GM19193 (cell line): ENCODE data around the gene SNRPB2.
A peak's percentile ranks its signal among the peaks of the same experiment; 100 is the strongest.

Source experiments
- POLR2A ChIP-seq: IDR thresholded peaks from 4 replicates; pipeline ENCODE4 v1.6.1; 2011; ENCODE audit not compliant: insufficient read depth, insufficient read length; ENCODE audit errors: extremely low read depth

Gene SNRPB2

DNA sequence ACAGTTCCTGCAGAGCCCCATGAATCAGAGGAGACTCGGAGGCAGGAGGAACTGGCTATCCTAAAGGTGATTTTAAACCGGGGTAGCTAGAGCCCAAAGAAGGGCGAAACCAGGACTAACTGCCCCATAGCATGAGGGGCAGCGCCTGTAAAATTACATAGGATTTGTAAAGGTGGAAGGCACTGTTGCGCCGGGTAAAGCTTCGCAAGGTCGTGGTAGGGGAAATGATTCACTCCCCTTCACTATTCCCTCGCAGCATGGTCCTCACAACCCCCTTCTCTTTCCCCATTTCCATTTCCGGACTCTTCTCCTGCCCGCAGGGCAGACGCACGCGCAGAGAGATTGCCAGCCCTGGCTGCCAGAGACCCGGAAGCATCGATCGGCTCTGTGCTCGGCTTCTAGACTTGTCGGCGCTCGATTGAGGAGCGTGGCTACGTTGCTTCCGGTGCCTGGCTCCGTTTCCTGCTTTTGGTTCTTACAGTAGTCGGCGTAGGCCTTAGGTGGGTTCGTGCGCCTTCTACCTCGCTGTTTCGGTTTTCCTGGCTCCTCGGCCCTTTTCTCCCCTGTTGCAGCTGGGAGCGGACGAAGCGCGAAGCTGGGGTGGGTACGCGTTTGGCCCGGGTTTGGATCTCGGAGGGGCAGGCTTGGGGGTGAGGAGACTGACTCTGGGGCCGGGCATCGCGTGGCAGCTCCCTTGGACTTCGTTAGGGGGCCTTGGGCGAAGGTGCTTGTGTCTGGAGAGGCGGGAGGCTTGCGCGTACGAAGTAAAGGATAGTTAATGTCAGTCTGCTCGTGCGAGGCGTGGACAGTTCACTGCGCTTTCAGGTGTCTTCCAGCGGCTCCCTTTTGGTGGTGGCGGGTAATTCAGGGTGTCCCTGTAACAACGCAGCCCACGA is at the start of gene SNRPB2:
SNRPB2 (plus strand) TSS at position 462 of the 896 bp plus-strand sequence. CDS start 1,677 bp downstream, outside the sequence.
- TF ChIP-seq POLR2A: peak; percentile 94

DNA sequence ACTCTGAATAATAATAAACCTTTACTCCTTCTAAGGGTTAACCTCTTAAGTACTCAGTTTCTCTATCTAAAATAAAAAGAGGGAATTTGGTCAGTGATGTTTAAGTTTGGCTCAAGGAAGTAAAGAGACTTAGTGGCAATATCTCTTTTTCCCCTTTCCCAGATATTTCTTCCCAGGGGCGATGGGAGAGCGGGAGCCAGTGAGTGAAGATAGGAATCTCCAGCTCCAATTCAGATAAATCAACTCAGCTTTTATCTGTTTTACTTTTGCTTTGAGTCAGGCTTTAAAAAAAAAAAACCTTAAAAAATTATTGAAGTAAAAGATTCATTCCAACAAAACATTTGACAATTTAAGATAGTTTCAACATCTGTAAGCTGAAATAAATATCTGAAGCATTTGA is 45.4 kb upstream of the SNRPB2 start:
- no peak for TF ChIP-seq POLR2A

DNA sequence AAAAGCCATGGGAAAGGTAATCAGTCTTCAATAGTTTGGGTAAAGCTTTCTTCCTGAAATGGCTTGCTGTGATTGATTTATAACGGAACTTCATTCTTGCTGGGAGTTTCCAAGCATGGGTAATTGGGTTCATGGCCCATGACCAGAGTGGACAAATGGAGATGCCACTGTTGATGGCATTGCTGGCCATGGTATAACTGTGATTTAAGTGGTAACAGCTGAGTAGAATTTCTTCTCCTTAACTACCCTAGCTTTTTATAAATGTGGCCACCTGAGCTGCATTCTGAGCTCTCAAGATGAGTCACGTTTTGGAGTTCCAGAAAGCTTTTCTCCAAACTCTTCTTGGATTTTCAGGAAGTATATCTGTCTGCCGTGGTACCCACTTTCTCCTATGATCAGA is 39.9 kb upstream of the SNRPB2 start:
- TF ChIP-seq POLR2A: no peak

DNA sequence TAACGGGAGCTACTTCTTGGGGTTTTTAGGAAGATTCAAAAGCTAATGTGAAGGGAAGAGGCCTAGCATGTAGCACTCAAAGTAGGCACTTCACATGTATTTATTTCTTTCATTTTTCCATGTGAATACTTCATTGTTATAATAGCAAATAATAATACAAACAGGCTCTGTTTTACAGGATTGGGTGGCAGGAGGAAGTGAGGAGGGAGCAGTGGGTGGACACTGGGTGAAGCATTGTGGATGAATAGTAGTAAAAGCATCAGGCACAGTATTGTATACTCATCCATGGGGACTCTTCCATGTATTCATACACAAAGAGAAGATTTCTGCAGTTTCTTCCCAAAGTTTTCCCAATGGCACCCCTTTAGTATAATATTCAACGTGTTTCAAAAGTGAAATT is 38.4 kb upstream of the SNRPB2 start:
- TF ChIP-seq POLR2A: no peak

DNA sequence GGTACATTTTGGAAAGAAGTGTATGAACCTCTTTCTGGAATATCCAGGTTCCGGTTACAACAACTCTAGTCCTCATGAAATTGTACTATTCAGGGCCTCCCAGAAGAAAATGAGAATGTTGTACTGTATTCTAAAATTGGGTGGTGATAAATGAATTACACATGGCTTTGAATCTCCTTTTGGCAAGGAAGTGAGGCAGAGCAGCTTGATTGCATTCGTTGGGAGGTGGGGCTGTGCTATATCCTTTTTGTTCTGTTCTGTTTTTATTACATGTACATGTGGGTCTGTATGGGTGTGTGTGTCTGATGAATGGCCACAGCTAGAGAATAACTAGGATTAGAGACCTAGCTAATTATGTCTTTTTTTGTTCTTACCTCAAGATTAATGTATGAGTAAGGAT is 37.8 kb upstream of the SNRPB2 start:
- TF ChIP-seq POLR2A: no peak

DNA sequence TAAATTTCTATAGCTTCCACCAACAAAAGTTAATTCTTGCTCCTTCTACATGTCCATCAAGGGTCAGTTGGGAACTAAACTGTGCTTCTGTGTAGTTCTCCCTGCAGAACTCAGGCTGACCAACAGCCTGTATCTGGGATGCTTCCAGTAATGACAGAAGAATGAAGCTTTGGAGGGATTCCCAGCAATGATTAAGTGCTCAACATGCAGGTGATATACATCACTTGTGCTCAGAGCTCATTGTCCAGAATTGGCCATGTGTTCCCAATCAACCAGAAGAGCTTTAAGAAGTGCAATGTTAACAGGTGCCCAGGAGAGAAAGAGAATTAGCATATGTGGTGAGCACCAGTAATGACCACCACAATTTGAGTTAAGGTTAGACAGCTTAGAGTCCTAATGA is 37.4 kb upstream of the SNRPB2 start:
- no peak for TF ChIP-seq POLR2A

DNA sequence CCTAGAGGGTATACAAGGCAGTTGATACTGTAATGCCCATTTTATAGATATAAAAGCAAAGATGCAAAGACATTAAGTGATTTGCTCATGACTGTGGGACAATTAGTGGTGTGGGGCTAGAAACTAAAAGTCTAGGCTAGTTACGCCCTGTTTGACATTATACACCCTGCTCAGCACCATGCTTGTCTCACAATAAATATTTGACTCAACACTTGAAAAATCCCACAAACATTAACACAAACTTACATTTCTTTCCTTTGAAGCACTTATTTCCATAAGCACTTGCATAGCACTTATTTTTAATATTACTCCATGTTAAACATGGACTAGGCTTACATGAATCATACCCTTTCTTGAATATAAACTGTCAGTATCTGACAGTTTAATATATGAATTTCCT is 36.5 kb upstream of the SNRPB2 start:
- TF ChIP-seq POLR2A: no peak

DNA sequence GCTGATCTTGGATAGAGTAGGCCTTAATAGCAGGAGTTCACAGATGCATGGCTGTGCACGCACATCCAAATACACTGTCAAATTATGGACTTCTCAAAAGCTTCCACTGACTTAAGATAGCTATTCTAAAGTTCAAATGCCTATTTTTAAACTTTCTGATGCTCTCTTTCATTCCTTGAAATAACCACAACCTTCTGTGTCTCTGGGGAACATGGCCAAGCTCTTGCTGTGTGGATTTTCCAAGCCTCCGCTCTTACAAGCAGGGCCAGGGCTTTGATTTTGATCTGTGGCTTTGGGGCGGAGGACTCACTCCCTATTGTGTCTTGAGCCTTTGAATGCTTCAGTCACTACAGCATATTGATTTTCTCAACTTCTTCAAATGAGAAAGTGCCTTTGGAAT is 35.7 kb upstream of the SNRPB2 start:
- no peak for TF ChIP-seq POLR2A

DNA sequence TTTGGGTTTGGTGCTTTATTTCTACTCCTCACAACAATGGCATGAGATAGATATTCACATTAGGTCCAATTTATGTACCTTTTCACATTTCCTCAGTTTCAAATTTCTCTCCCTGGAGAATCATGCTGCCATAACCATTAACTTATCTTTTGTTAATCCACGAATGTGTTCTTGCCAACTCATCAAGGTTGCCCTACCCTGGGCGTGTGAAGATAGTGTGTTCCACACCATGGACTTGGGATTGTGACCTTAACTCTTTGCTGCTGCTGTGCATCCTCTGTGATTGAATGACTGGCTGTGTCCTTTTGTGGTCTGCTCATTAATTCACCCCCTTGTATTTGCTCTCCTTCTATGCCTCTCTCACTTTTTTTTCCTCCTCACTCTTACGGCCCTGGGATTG is 34.2 kb upstream of the SNRPB2 start:
- TF ChIP-seq POLR2A: no peak

DNA sequence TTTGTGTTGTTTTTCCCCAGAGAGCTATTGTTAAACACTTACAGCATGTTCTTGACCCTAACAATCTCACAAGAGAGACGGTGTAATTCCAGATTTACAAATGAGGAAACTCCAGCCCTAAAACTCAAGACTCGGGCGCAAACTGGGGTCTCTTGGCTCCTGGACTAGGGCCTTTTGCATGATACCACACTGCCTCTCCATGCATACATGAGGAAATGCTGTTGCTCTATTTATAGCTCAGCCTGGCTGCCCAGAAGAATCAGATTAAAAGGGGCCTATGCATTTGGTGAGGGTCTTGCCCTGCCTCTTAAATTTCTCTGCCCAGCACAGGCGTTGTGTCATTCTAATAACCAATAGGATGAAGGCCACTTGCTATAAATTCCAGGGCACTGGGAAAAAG is 30.5 kb upstream of the SNRPB2 start:
- TF ChIP-seq POLR2A: no peak

DNA sequence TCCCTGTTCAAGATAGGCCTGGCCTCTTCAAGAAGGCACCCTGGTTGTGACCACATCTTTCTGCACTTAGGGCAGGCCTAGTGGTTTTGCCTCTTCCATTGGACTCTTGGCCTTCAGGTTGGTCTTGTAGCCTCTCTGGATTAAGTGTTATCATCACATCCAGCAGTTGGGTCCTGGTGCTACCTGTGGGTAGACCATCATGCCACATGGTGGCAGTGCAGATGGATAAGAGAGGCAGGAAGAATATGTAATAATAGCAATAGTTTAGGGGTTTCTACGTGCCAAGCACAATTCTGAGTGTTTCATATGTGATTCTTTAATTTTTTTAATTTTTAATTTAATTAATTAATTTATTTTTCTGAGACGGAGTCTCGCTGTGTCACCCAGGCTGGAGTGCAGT is 28.5 kb upstream of the SNRPB2 start:
- no peak for TF ChIP-seq POLR2A

DNA sequence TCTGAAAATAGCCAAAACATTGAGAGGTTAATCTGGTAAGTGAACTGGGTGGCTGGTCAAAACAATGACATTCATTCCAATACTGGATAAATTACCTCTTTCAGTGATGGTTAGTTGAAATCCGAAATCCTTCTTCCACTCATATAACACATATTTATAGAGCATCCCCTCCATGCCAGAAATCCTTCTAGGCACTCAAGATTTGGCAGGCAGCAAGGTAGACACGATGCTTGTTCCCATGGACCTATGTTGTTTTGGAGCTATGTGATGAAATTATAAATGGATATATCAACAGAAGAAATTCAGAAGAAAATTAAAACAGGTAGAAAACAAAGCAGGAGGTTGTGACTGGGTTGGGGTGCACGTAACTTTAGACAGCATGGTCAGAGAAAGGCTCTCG is 26.3 kb upstream of the SNRPB2 start:
- TF ChIP-seq POLR2A: no peak

DNA sequence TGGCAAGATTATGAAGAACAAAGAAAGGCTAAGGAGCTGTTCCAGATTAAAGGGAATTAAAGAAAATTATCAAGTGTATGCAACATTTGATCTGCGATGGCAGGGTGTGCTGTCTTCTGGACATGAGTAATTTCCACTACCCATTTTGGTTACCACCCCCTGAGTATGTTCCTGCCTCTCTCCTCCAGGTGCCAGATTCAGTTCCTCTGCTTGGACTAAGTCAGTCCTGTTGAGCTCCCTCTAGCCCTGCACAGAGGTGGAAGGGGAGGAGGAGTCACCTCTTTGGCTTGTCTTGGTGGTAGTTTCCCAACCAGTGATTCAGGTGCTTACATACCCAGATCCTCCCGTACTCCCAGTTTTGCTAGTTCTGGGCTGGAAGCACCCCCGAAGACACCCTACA is 22.2 kb upstream of the SNRPB2 start:
- TF ChIP-seq POLR2A: no peak

DNA sequence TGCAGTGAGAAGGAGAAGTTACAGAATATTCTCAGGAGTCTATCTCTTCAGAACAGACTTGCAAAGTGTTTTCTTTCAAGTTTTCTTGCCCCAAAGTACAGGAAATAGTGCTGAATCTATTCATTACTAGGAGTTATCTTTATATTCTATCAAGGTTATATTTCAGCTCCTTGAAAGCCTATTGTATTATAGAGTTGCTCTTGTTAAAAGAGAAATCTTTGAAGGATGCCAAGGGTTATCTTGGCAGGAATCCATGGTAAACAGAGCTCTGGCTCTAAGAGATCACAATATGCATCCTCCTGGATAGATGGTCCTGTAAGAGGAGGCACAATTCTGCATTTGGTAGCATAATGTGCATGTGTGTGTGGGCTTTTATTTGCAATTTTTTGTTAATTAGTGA is 21.2 kb upstream of the SNRPB2 start:
- no peak for TF ChIP-seq POLR2A

DNA sequence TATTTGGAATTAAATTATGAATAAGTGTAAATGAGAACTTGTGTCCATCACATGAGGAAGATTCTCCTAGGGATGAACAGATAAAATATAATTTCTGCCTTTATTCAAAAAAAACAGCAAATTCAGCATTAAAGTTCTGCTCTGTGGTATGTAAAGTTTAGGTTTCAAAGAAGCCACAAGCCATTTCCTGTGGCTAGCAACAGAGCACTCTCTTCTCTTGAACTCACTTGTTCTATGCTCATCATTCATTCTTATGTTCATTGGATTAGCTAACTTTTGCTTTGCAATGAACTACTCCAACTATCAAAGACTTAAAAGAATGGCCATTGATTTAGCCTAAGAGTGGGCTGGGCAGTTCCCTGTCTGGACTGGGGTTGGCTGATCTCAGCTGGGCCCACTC is 20.8 kb upstream of the SNRPB2 start:
- TF ChIP-seq POLR2A: no peak

DNA sequence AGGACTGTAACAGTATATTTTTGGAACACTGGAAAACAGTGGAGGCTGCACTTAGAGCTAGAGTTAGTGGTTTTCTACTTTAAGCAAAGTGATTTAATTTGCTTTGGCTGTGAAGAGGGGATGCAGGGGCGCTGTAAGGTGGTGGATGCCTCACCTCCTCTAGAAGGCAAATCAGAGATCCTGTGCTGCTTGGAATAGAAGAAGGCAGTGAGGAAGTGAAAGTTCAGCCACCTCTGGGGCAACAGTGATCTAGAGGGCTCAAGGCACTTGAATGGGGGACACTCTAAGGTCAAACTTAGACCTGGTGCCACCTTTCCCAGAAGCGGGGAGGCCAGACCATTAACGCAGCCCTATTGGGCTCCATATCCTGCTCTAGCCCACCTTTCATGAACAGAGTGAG is 19.0 kb upstream of the SNRPB2 start:
- TF ChIP-seq POLR2A: no peak
